ENCODE measurements around the gene TFCP2L1. TPM values are rescaled to one million over a fixed set of nuclear protein-coding genes. Genes with fewer than 3 reads are reported as not detected.

TFCP2L1 gene
- total and polyA plus RNA-seq, 8 donors = 2.0 to 7.7 (median 4.5) TPM

DNA sequence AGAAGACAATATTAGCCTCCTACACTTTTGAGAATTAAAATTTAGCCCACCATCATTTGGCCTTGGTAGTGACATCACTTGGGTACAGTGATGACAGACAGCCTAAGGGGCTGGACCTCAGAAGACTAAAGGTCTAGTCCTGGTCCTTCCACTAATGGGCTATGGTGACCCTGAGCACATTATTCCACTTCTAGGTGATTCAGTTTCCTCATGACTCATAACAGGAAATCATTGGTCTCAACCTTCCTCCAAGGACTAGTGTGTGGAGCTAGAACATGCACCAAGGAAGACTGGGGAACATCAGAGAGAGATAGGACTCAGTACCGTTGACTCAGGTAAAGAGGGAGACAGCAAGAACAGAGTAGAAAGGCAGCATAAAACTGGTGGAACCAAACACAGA is 64.0 kb downstream of the TFCP2L1 start:
- ATAC-seq (peak in 3 of 4 donors; percentile 24 to 47 (median 30)), FAIRE-seq (no peak), DNase-seq (no peak)
- no peak overlapping the region for H3K4me3 ChIP-seq
- TF ChIP-seq, protein P1, sequence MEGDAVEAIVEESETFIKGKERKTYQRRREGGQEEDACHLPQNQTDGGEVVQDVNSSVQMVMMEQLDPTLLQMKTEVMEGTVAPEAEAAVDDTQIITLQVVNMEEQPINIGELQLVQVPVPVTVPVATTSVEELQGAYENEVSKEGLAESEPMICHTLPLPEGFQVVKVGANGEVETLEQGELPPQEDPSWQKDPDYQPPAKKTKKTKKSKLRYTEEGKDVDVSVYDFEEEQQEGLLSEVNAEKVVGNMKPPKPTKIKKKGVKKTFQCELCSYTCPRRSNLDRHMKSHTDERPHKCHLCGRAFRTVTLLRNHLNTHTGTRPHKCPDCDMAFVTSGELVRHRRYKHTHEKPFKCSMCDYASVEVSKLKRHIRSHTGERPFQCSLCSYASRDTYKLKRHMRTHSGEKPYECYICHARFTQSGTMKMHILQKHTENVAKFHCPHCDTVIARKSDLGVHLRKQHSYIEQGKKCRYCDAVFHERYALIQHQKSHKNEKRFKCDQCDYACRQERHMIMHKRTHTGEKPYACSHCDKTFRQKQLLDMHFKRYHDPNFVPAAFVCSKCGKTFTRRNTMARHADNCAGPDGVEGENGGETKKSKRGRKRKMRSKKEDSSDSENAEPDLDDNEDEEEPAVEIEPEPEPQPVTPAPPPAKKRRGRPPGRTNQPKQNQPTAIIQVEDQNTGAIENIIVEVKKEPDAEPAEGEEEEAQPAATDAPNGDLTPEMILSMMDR (IDR thresholded peaks at IDR 0.05) = no peak
- H3K9me3 ChIP-seq = no peaks in the 10 kb centered on the region
- H3K27ac ChIP-seq = no peak overlapping the region
- peaks cover 0 to 5% (median 0%) of the 10 kb centered on the region in 3 donors for H3K36me3 ChIP-seq
- intact Hi-C loops (cut with DNase I) = no loop called here
- no peaks in the 10 kb centered on the region for H3K27me3 ChIP-seq
- no peaks in the 10 kb centered on the region for H3K4me1 ChIP-seq
- WGBS, 2 donors = 85 to 100% methylated on average over 1 of the region's 1 CpG

DNA sequence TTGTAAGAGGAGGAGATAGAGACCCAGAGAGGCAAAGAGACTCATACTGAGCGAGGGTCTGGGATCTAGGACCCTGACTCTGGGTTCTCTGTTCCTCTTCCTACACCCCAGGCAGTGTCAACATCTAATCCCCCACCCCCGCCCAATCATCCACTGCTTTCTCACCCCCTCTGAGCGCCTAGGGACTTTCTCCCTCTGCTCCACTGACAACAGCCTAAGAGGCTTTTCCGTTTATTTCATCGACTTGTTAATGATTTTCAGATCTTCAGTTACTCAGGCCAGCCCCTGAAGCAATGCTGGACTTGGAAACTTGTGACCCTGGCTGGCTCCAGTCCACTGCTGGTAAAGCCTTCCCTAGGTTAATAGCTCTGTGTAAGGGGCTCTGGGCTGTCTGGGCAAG is 65.1 kb downstream of the TFCP2L1 start:
- TF ChIP-seq, protein P1 (IDR thresholded peaks at IDR 0.05) = no peak
- DNase-seq (no peak), FAIRE-seq (no peak), ATAC-seq (no peak)
- no peaks in the 10 kb centered on the region for H3K9me3 ChIP-seq
- H3K36me3 ChIP-seq = peaks cover 0 to 5% (median 0%) of the 10 kb centered on the region in 3 donors
- no peaks in the 10 kb centered on the region for H3K4me1 ChIP-seq
- H3K27me3 ChIP-seq = no peaks in the 10 kb centered on the region
- H3K4me3 ChIP-seq = no peak overlapping the region
- no peak overlapping the region for H3K27ac ChIP-seq
- whole genome bisulfite sequencing, 2 donors = 81 to 87% methylated on average over 5 of the region's 5 CpGs
- intact Hi-C loops (cut with DNase I) = no loop called here

DNA sequence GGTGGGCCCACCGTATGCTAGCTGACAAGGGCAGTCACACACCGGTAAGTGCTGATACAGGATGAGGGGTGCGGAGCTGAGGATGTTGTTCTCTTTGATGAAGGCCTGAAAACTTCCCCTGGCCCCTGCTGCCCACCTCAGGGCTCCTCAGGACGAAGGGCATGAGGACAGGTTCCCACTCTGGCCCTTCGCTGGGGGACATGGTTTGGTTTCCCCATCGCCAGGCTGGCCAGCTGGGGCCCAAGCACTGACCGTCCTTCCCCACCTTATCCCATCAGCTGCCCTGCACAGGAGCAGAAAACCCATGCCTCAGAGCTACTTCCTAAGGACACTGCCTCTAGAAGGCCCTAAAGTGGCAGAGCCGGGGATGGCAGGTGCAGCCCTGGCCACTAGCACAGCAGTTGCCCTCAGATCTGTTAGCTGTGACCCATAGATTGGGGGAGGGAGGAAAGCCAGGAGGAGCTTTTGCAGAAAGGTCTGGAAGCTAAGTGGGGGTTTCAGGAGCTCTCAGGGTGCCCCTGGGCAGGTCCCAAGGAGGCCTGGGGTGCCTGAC is 66.5 kb downstream of the TFCP2L1 start:
- Histone ChIP-seq H3K9me3 (no peaks in the 10 kb centered on the region), H3K4me3 (no peak overlapping the region), H3K4me1 (no peaks in the 10 kb centered on the region), H3K27ac (no peak overlapping the region), H3K27me3 (no peaks in the 10 kb centered on the region), H3K36me3 (no peaks in the 10 kb centered on the region)
- TF ChIP-seq, protein P1 (IDR thresholded peaks at IDR 0.05) = no peak
- 87% methylated on average over 8 of the region's 8 CpGs for WGBS, 2 donors
- intact Hi-C loops (cut with DNase I) = no loop called here
- DNase-seq (no peak), ATAC-seq (no peak), FAIRE-seq (no peak)

DNA sequence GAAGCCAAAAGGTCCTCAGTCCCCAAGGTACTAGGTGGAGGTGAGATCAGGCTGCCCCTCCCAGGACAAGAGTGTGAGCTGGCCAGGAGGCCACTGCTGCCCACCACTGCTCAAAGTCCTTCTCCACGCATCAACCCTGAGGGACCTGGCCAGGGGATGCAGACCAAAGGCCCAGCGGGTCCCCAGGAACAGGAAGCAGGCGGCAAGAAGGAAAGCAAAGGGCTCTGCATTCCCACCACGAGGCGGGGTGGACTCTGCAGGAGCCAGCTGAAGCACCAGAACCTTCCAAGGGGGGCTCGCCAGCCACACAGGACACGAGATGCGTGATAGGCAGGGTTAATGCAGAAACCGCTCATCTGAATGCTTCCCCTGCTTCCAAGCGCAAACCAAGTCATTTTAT is 67.4 kb downstream of the TFCP2L1 start:
- ATAC-seq = no peak
- no peaks in the 10 kb centered on the region for H3K4me1 ChIP-seq
- H3K27ac ChIP-seq = no peak overlapping the region
- H3K27me3 ChIP-seq = no peaks in the 10 kb centered on the region
- H3K9me3 ChIP-seq = no peaks in the 10 kb centered on the region
- H3K4me3 ChIP-seq = no peak overlapping the region
- TF ChIP-seq, protein P1 (IDR thresholded peaks at IDR 0.05) = no peak
- DNase-seq = peak in 1 of 6 donors; percentile 37
- intact Hi-C loops (cut with DNase I) = no loop called here
- no peaks in the 10 kb centered on the region for H3K36me3 ChIP-seq
- WGBS, 2 donors = 92 to 94% methylated on average over 10 of the region's 10 CpGs
- FAIRE-seq = no peak

DNA sequence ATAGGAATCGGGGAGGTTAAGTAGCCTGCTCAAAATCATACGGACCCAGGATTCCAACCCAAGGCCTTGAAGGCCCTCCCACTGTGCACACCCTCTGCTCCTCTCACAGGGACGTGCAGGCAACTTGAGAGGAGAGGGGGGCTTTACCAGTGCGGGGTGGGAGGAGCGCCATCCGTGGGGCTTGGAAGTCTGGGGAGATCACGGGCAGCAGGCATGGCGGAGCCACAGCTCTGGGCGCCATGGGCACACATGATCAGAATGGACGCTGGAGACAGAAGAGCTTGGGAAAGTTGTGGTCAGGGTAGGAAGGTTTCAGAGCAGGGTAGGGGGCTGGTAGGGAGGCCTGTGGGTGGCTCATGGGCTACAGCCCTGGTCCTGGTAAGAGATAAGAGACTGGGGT is 70.7 kb downstream of the TFCP2L1 start:
- Histone ChIP-seq H3K4me1 (peaks cover 6 to 10% (median 6%) of the 10 kb centered on the region in 3 donors), H3K27me3 (no peaks in the 10 kb centered on the region), H3K9me3 (no peaks in the 10 kb centered on the region), H3K4me3 (no peak overlapping the region), H3K27ac (no peak overlapping the region), H3K36me3 (no peaks in the 10 kb centered on the region)
- WGBS, 2 donors = 93 to 96% methylated on average over 10 of the region's 10 CpGs
- intact Hi-C loops (cut with DNase I) = no loop called here
- TF ChIP-seq, protein P1 (IDR thresholded peaks at IDR 0.05) = no peak
- no peak for ATAC-seq
- DNase-seq = peak in 1 of 6 donors; percentile 23
- no peak for FAIRE-seq

Data from pancreas (tissue), 10 donors.